HL-60 (cell line): Measurements from ENCODE around the gene RAD23A.
A peak's percentile ranks its signal among the peaks of the same experiment; 100 is the strongest.

Experiments
- DNase-seq, 2 experiments: peaks; one replicate each; pipeline ENCODE4 v3.0.0-alpha.2; 2010 to 2020; ENCODE audit warnings: low read depth in 1 of 2, low spot score in 1 of 2
- H3K27ac ChIP-seq: fragments of 250-450 bp; sonication (Bioruptor Pico); replicated peaks from 2 replicates; pipeline ENCODE4 v1.5.1; 2020; ENCODE audit warnings: mild to moderate bottlenecking, moderate library complexity
- H3K27me3 ChIP-seq: fragments of 250-450 bp; sonication (Bioruptor Pico); 2 replicates; pipeline ENCODE4 v1.5.1; 2021; ENCODE audit warnings: mild to moderate bottlenecking, moderate library complexity; ENCODE audit not compliant: insufficient read depth, poor library complexity, severe bottlenecking
- H3K4me3 ChIP-seq: replicated peaks from 2 replicates; pipeline ENCODE4 v1.5.1; 2011; ENCODE audit warnings: mild to moderate bottlenecking, control low read depth, low read length; ENCODE audit not compliant: insufficient read depth
- CTCF ChIP-seq: IDR thresholded peaks from one replicate; pipeline ENCODE4 v1.5.1; 2011; ENCODE audit warnings: low read length, control low read depth, inconsistent platforms; ENCODE audit not compliant: insufficient read depth
- GABPA ChIP-seq: IDR thresholded peaks from 2 replicates; pipeline ENCODE4 v1.6.1; 2012; ENCODE audit warnings: low read depth
- POLR2AphosphoS5 ChIP-seq: IDR thresholded peaks from 2 replicates; pipeline ENCODE4 v1.6.1; 2012; ENCODE audit warnings: low read depth
- REST ChIP-seq: IDR thresholded peaks from 2 replicates; pipeline ENCODE4 v1.6.1; 2012; ENCODE audit warnings: low read depth; ENCODE audit not compliant: insufficient replicate concordance
- SPI1 ChIP-seq: IDR thresholded peaks from 2 replicates; pipeline ENCODE4 v1.6.1; 2012; ENCODE audit warnings: low read depth, mild to moderate bottlenecking, borderline replicate concordance

Gene RAD23A

DNA sequence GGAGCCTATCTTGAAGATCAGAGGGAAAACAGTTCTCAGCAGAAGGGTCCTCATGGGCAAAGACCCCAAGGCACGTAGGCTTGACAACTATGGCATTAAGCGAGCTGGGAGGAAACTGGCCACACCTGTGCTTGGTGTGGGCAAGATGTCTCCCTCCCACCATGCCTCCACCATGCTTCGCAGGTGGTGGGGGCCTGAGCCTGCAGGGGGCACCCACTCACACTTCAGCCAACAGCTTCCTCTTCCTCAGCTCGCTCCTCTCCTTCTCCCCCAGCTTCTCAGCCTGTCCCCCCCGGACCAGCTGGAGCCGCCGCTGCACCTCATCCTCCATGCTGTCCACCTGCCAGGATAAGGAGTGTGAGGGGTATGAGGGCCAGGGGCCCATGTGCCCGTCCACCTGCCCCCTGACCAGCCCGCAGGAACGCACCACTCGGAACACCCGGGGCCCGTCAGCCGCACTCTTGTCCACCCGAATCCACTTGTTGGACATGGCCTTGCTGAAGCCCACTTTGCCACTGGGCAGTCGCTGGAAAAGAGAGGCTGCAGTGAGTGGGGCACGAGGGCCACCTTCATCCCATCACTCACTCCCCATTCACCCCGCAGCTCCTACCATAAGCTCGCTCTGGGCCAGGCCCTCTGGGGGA is 15.5 kb upstream of the RAD23A start:
- peak in 1 of 2 experiments; percentile 73 for DNase-seq
- TF ChIP-seq REST (no peak), POLR2AphosphoS5 (peak; percentile 73), GABPA (no peak), SPI1 (peak; percentile 49; the same call in 1 of the 2 replicates), CTCF (peak; percentile 19)
- peak overlapping the region; percentile 94 for H3K27ac ChIP-seq
- H3K4me3 ChIP-seq, result no peak overlapping the region
- no peaks in the 10 kb centered on the region for H3K27me3 ChIP-seq

DNA sequence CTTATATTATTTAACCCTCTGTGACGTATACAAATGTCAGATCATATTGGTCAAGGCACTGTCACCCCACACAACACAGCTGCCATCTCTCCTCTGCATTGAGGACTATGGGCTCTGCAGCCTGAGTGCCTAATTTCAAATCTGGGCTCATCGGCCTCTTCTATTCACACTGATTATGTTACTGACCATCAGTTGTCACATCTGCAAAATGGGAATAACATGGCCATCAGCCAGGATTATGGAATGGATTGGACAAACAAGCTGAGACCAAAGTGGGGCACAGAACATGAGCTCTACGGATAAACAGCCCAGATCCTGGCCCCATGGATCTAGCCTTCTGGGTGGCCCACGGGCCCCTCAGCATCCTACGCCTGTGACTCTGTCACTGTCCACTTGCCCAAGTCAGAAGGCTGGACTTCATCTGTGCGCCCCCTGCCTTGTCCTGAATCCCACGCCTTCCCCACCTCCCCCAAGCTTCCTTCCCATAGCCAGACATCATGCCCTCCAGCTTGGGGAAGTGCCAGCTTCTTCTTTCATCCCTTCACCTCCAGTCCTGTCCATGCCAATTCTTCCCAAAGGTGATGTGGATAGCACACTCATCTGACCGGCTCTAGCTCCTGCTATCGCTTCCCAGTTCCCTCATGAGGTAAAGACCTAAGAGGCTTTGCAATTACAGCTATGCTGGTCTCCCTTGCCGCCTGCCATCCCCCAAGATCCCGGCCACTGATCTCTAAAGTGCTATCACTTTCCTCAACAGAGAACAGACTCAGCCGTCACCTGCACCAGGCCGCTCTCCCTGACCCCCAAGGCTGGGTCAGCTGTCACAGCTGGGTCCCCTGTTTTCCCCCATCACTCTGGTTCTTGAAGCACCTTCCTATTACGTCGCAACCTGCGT is 13.0 kb upstream of the RAD23A start:
- Histone ChIP-seq H3K4me3 (peak overlapping the region; percentile 97), H3K27me3 (no peaks in the 10 kb centered on the region), H3K27ac (peak overlapping the region; percentile 94)
- DNase-seq, result no peak
- peak; percentile 67; the same call in 1 of the 2 replicates for TF ChIP-seq SPI1
- no peak for TF ChIP-seq CTCF

GRCh38 chr19:12933287-12934072 is 12.2 kb upstream of the RAD23A start, which contains the start of gene FARSA:
FARSA (minus strand) TSS chr19:12933711; CDS start chr19:12933696, 15 bp downstream.
- 0 out of 2 replicates have a peak, but pooled peaks have one; percentile 4 for TF ChIP-seq SPI1
- no peak for TF ChIP-seq CTCF
- peak; percentile 79 for TF ChIP-seq REST
- TF ChIP-seq POLR2AphosphoS5, result peak; percentile 100
- peak; percentile 93 for TF ChIP-seq GABPA
- no peaks in the 10 kb centered on the region for H3K27me3 ChIP-seq
- H3K27ac ChIP-seq, result peak within 1 kb of the TSS; percentile 94
- DNase-seq, result peak; percentile 93 to 94
- peak within 1 kb of the TSS; percentile 97 for H3K4me3 ChIP-seq
